NCI-H1048 (cell line): ENCODE data around the gene APRT.

Source experiments
- DNase-seq: peaks from one replicate; lab custom pipeline; 2025; lab: John Stamatoyannopoulos, UW

The APRT gene

DNA sequence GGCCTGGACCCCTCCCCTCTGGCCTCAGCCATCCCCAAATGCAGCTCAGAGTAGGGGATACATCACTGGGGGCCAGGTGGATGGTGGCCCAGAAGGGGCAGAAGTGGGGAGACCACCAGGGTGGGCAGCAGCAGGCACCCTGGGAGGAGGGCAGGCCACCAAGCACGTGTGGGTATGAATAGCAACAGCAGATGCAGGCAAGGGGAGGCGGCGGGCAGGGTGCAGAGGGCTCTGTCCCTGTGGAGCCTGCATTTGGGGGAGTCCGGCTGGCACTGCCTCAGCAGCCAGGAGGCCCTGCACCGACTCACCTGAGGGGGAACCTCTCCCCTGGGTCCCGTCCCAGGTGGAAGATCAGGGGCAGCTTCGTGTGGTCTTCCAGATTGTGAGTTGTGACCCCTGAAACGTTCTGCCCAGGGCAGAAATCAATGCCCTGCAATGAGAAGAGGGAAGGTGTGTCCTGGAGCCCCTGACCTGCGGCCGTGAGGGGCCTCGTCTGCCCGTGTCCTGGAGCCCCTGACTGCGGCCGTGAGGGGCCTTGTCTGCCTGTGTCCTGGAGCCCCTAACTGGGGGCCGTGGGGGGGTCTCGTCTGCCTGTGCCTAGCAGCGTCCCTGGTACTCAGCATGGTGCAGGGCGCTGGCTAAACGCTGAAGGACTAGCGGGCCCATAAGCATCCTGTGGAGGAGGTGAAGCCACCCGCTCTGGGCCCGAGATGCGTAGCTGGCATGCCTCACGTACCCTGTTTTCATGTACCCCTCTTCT lies 10.7 kb upstream of the APRT start:
- DNase-seq: no peak

DNA sequence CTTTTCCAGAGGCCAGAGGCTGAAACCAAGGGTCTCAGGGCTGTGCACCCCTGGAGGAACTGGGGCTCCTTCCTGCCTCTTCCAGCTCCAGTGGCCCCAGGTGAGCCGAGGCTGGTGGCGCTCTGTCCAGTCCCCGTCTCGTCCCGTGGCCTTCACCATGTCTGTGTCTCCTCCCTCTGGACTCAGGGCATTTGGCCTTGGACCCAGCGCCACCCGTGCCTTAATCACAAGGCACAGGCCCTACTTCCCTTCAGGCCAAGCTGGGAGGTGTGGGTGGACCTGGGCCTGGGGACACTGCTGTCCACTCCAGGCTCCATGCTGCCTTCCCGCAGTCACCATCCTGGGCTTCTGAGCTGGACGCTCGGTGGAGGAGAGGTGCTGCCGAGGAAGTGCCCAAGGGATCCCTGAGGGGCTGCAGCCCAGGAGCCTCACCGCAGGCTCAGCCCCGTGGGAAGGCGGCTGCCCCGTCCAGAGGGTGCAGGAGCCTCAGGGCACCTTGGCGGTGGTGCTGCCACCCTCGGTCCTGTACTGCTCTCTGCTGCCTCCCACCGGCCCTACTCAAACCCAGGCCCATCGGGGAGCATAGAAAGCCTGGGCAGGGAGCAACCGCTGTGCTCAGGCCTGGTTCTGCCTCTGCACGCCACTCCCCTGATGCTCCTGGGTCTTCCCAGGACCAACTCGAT lies 9.6 kb upstream of the APRT start:
- DNase-seq: no peak

DNA sequence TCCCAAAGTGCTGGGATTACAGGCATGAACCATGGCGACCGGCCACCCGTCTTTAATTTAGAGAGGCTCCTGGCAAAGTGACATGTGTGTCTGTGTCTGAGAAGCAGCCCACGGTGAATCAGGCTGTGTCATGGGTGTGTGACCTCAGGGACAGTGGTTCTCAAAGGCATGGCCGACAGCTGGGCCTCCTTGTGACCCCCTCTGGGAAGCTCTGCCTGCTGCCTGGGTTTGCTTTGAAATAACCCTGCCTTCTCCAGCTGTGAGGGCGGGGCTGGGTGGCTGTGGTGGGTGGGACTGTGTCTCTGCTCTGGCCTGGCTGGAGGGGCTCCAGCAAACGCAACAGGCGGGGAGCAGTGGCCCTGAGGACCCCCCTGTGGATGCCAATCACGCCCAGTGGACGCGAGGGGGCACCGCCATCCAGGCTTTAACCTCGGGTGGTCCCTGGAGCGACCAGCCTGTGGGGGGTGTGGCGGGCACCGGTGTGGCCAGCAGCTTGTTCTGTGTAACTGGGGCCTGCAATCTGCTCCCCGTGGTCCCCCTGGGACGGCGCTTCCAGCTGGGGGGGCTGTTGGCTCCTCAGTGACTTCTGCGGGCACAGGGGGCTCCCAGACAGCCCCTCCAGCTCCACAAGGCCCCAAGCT lies 8.8 kb upstream of the APRT start:
- no peak for DNase-seq

DNA sequence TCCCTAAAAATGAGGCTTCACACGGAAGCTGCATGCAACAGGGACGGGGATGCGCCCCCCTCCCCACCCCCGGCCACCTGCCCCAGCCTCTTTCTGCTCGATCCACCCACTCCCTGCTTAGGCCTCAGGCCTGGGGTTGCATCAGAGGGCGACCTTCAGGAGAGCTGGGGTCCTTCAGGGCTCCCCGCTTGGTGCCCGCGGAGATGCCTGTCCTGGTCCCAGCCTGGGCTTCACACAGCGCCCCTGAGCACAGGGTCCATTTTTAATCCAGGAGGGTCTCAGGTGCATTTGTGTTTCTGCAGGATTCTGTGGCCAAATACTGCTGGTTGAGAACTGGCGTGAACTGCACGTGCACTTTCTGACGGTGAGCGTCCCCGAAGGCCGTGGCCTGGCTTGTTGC lies 7.4 kb upstream of the APRT start:
- DNase-seq: no peak

DNA sequence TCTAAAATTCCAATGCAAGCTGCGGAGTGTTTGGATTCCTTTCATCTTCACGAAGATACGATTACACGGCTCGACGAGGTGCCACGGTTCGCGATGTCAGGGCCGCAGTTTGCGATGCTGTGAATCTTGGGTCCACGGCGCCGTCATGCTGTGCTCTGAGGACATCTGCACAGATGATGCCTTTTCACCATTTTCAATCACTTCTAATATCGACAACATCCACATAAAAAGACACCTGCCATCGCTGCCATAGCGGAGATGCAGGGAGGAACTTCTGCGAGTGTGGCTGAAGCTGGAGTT lies 6.8 kb upstream of the APRT start:
- DNase-seq: no peak

DNA sequence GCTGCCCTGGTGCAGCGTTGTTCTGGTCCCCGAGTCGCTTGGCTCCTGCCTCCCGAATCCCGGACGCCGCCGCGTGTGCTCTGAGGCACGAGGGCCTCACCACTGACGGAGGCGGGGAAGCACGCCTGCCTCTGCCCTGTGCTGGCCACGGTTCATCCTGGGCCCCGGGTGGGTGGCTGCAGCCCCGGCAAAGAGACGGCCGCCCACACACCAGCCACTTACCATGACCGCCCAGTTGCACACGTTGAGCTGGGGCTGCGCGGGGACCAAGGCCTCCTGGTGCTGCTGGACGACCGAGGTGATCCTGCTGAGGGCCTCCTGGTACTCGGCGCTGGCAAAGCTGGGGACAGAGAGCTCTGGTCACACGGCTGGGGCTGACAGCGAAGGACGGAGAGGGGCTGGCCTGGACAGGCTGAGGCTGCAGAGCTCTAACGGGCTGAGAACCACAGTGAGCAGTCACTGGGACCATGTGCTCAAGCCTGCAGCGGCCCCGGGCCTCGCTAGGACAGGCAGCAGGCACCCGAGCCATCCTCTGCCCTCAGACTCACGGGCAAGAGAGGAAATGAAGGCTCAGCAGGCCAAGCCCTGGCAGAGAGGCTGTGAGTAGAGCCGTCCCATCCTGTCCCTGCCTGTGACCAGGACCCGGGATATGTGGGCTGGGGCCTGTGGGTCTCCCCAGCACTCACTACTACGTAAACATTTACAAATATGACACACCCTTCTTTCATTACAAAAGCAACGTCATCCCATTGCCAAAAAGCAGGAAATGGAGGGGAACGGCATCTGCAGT lies 6.3 kb upstream of the APRT start:
- no peak for DNase-seq

DNA sequence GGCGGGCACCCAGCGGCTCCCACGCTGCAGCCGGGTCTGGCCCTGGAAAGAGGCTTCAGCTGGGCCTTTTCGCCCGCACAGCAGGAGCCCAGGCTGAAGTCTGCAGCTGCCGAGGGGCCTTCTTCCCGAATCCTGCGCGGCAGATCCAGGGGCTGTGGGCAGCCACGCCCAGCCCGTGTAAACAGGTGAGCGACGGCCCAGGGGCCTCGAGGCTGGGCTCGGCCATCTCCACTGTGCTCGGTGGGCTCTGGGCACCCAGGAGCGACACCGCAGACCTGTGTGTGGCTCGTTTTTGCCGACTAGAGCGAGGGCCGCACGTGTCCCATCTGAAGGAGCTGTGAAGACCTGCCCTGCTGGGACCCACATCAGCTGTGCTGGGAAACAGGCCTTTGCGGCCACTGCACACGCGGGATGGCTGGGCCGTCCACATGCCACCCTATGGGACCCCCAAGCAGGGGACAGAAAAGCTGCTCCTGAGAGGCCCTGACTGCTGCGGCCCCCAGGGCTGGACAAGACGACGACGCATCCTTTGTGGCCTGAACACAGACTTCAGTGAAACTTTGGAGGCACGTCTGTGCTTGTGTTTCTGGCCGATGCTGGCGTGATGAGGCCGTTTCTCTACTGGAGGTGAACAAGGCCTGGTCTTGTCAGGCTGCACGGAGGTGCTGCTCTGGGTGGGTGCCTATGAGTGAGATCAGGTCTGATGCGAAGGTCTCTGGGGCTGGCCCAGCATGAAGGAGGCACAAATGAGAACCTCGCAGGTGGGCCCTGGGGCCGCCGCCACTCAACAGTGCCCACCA lies 5.2 kb upstream of the APRT start:
- no peak for DNase-seq

DNA sequence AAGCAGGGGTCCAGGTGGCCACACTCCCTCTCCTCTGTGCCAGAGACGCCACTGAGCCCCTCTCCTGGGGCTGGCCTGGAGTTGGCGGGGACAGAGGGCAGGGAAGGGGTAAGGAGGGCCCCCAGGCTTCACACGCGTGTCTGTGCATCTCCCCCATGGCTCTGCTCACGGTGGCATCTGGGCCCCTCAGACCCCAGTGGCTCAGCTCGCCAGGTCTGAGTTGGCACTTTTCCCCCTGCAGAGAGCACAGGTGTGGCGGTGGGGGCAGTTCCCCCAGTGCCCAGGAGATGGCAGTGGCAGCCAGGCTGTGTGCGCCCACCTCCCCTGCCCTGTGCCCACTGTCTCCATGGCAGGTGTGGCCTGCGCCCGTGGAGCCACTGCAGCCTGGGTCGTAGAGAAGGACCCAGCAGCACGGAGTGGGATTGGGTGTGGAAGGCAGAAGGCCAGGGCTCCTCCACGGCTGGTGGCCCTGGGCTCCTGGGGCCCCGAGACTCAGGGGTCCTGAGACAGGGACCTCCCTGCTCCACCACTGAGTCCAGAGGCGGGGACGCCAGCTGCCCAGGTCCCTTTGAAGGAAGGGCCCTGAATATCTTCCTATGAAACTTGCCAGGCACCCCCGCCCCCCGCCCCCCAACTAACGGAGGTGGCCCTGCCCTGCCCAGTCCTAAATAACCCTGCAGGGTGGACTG lies 4.3 kb upstream of the APRT start:
- DNase-seq: no peak

DNA sequence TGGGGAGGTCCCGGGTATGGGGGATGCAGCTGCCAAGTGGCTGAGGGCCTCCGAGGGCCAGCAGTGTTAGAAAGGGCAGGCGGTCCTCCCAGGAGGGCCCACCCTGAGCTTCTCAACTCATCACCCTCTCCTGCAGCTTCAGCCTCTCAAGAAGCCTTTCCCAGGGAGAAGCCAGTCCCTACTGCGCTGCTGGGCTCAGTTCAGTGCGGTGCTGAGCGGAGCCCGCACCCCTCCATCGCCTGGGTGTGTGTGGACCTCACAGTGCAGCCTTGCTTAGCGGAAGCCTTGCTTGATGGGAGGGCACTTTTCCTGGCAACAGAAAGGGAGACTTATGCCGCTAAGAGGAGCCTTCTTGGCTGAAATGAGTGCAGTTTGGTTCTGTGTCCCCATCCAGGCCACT lies 3.5 kb upstream of the APRT start:
- DNase-seq: no peak

DNA sequence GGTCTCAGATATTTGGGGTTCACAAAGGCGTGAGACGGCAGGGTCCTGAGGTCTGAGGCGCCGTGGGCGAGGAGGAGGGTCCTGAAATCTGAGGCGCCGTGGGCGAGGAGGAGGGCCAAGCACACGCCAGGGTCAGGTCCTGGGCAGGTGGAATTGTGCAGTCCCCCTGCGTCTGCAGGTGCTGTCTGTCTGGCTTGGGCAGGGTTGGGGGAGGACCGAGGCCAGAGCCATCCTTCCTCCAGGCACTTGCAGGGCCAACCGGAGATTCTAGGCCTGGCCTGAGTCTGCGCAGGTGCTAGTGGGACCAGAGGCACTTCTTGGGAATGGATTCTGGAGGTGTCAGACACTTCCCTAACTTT lies 2.4 kb upstream of the APRT start:
- no peak for DNase-seq

DNA sequence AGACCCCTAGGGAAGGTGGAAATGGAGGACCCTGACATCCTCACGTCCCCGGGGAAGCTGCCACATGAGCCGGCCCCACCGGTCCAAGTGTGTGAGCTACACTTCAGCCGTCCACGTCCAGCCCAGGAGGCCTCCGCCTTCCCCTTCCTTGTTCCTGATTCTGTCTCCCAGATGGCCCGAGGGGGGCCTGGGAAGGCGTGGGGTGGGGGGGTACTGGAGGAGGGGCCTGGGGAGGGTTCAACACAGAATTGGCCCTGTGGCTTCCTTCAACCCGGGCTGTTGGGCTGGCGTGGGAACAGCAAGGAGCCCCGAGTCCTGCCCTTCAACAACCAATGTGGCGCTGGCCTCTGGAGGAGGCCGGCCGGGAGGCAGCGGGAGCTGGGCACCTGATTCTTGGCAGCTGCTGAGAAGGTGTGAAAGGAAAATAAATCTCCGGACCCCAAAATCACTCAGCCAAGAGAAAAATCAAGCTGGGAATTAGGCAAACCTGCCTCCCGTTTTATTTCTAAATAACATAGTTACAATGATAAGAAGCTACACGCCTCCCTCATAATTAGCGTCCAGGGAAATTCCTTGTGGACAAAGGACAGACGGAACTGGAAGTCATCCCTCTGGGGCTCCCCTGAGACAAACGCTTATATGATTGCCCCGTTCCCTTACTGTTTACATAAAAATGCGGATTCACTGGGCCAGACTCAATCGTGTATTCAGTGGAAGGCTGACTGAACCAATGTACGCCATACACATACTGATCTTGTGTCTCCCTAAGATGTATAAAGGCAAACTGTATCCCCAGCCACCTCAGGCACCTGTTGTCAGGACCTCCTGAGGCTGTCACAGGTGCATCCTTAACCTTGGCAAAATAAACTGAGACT lies 1.8 kb upstream of the APRT start:
- no peak for DNase-seq

DNA sequence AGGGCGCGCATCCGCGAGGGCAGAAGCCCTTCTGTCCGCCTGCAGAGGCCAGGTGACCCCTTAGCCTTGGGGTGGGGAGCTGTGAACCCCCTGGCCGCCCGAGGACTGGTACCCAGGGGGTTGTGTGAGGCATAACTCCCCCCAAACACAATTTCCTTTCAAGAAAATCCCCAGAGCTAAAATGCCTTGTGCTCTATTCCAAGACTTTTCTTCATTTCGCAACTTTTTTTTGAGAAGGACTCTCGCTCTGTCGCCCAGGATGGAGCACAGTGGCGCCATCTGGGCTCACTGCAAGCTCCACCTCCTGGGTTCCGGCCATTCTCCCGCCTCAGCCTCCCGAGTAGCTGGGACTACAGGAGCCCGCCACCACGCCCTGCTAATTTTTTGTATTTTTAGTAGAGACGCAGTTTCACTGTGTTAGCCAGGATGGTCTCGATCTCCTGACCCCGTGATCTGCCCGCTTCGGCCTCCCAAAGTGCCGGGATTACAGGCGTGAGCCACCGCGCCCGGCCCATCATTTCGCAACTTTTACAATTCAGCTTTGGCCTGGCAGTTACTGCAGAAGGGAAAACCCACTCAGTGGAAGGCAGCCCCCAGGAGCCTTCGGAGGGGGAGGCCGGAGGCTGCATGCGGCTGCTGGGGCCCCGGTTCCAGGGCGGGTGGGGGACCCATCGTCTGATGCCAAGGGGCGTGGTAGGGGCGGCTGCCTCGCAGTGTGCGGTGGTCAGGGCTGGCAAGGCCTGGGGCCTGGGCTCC lies 963 bp upstream of the APRT start:
- DNase-seq: no peak

DNA sequence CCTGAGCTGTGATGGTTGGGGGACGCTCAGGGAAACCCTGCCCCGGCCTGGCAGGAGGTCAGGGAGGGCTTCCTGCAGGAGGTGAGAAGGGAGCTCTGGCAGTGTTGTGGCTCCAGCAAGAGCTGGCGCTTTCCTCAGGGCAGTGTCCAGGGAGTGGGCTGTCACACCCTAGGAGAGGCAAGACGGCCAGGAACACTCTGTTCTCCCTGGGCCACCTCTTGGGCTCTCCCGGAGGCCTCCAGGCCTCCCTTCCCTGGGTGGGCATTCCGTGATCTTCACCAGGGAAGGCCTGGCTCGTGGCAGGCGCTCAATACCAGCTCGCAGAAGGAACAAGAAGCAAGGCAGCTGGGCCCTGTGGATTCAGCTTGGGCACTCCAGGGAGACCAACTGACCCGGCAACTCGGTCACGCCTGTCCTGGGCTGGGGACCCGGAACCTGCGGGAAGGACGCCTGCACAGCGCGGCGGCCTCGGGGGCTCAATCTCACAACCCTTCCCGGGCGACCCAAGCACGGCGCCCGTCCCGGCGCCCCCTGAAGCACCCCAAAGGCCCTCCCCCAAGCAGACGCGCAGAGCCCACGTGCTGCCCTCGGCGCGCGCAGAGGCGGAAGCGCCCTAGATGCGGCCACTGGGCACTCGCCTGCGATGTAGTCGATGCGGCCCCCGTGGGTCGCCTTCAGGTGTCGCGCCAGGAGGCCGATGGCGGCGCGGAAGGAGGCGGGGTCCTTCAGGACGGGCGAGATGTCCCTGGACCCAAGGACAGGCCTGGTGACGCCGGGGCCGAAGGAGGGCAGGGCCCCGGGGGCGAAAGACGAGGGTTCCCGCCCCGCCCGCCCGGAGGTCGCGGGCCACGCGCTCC lies 588 bp downstream of the APRT start:
- DNase-seq: peak; percentile 57

DNA sequence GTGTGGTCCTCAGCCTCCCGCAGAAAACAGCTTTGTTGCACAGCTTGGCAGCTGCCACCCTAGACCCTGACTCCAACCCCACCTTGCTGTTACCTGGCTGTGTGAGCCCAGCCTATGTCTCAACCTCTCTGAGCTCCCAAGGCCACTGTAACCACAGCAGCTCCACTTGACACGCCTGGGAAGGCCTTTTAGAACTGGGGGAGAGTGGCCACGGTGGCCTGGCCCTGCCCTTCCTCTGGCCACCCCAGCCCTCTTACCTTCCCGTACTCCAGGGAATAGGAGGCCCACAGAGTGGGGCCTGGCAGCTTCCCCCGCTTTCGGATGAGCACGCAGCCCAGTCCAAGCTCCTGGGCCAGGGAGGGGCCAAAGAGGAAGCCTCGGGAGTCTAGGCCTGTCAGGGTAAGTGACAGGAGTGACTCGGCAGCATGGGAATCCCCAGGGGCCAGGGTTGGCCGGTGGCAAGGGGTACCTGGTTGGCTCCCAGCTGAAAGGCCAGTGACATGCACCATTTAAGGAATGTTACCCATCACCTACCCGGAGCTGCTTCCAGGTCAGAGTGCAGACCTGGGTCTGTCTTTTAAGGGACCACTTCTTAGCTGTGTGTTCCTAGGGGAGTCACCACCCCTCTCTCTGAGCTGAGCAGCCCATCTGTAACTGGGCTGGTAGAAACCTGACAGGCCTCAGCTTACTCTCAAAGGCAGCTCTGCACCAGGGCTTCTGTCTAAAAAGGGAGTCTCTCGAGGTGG lies 1.4 kb downstream of the APRT start:
- no peak for DNase-seq

DNA sequence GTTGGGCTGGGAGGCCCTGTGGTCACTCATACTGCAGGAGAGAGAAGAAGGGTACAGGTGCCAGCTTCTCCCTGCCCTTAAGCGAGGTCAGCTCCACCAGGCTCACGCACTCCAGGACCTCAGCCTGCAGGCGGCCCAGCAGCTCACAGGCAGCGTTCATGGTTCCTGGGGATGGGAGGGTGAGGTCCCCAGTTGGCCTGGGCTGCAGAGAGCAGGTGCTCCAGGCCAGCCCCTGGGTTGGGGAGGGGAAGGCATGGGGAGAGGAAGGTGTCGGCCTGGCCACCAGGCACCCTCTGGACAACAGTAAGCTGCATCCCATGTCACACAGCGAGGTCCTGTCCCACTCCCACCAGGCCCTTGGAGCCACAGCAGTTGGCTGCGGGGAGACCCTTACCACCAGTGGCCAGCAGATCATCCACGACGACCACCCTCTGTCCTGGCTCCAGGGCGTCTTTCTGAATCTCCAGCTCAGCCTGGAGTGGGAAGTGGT lies 2.0 kb downstream of the APRT start:
- no peak for DNase-seq

DNA sequence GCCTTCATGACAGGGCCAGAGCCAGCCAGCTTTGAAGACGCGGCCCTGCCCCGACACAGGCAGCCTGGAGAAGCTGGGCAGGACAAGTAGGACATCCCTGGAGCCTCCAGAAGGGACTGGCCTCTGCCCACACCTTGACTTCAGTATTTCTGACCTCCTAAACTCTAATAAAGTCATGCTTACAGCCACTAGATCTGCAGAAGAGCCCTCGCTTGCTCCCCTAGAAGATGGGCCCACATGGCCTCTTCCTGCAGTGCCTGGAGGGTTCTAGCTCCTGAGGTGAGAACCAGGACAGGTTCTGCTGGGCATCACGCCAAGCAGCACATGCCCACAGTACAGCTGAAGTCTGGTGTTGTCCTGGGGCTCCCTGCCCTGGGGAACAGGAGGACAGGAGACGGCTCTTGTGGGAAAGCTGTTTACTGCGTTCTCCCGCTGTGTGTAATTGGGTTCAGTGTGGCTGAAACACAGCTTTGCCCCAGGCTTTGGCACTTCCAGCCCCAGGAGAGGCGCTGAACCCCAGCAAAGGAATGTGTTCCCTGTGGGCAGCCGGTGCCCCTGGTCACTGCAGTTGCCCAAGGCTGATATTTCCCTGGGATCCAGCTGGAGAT lies 2.6 kb downstream of the APRT start:
- DNase-seq: no peak
